Osteoblast (primary cell): ENCODE measurements around the gene LRRC75B. TPM values are rescaled to one million over a fixed set of nuclear protein-coding genes. Genes with fewer than 3 reads are reported as not detected.

ENCODE experiments used
- DNase-seq: peaks from one replicate; pipeline ENCODE4 v3.0.0; 2011; ENCODE audit warnings: low spot score, mixed read lengths; ENCODE audit not compliant: insufficient read length; ENCODE audit errors: missing footprints
- H2AFZ ChIP-seq: 2 replicates; pipeline ENCODE4 v1.6.0; 2011; ENCODE audit warnings: mild to moderate bottlenecking, low read length
- H3K27ac ChIP-seq: 2 replicates; pipeline ENCODE4 v1.5.1; 2011; ENCODE audit warnings: mild to moderate bottlenecking, low read depth, low read length, moderate library complexity
- H3K27me3 ChIP-seq: 2 replicates; pipeline ENCODE4 v1.6.0; 2012; ENCODE audit warnings: mild to moderate bottlenecking, control low read depth, inconsistent platforms, low read length, moderate library complexity; ENCODE audit not compliant: insufficient read depth
- H3K36me3 ChIP-seq: 2 replicates; pipeline ENCODE4 v1.5.1; 2011; ENCODE audit warnings: mild to moderate bottlenecking, low read length, control low read depth, moderate library complexity; ENCODE audit not compliant: insufficient read depth
- H3K4me1 ChIP-seq: 2 replicates; pipeline ENCODE4 v1.5.1; 2011; ENCODE audit warnings: mild to moderate bottlenecking, low read length, control low read depth, moderate library complexity; ENCODE audit not compliant: insufficient read depth
- H3K4me2 ChIP-seq: 2 replicates; pipeline ENCODE4 v1.6.0; 2011; ENCODE audit warnings: mild to moderate bottlenecking, low read length; ENCODE audit not compliant: insufficient read depth
- H3K4me3 ChIP-seq: fragments of 200-600 bp; sonication (generic); 3 replicates; pipeline ENCODE4 v1.5.1; 2012; ENCODE audit warnings: mild to moderate bottlenecking, low read length, inconsistent platforms; ENCODE audit not compliant: insufficient read depth
- H3K79me2 ChIP-seq: 2 replicates; pipeline ENCODE4 v1.6.0; 2012; ENCODE audit warnings: mild to moderate bottlenecking, low read length, control low read depth, inconsistent platforms; ENCODE audit not compliant: insufficient read depth
- H3K9me3 ChIP-seq: 2 replicates; pipeline ENCODE4 v1.5.1; 2011; ENCODE audit warnings: low read depth, low read length, control low read depth
- H4K20me1 ChIP-seq: 2 replicates; pipeline ENCODE4 v1.6.0; 2012; ENCODE audit warnings: mild to moderate bottlenecking, low read length, control low read depth; ENCODE audit not compliant: insufficient read depth
- CTCF ChIP-seq: IDR thresholded peaks from 2 replicates; pipeline ENCODE4 v1.5.1; 2011; ENCODE audit warnings: mild to moderate bottlenecking, low read depth, low read length, moderate library complexity; ENCODE audit errors: extremely low read depth
- total RNA-seq: library from RNA; depleted of rRNA; stranded (reverse); fragments of >200 nt; gene quantifications from 2 replicates; pipeline ENCODE4 v1.2.3, GENCODE V29; 2012

Gene LRRC75B
- total RNA-seq, 1 donor, result 5.1 TPM

DNA sequence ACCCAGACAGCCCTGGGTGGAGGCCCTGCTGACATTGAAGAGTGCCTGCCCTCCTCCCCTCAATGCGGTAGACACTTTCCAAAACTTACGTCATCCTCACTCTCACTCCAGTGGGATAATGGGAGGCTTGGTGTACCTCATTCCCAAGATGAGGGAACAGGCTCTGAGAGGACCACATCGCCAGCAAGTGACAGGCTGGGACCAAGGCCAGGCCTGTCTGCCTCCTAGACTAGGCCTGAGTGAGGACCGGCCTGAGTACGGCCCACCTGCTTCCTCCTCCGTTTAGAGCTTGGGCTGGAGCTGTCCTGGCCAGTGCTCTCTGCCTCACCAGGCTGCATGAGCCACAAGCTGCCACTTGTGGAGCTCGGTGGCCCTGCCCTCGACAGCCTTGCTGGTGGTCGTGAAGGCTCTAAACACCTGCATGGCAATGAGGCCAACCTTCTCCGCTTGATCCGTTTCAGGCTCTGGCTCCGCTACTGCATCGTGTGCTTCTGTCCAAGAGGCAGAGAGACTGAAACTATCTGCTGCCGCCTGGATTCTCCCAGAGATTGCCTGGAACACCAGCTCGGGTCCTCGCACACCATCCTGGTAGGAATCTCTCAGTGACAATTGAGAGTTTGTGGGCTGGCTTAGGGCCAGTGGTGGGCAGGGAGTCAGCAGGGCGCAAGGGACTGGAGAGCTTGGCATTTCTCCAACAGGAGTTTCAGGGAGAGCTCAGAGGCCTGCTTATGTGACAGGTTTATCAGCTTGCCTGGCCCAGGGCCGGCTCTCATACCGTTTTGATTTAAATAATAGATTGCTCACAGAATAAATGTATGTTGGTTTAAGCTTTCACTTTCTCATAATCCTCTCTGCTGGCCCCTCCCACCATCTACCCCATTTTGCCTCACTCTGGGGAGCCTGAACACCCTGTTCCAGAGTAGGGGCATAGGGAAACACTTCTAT is 9.4 kb downstream of the LRRC75B start:
- Histone ChIP-seq H3K4me3 (no peak overlapping the region), H3K27me3 (no peaks in the 10 kb centered on the region), H3K27ac (no peak overlapping the region), H2AFZ (no peak overlapping the region), H4K20me1 (no peaks in the 10 kb centered on the region), H3K36me3 (peaks cover 2% of the 10 kb centered on the region), H3K9me3 (no peaks in the 10 kb centered on the region), H3K4me1 (peaks cover 15% of the 10 kb centered on the region), H3K4me2 (peak overlapping the region; percentile 64), H3K79me2 (no peaks in the 10 kb centered on the region)
- peak; percentile 81 for DNase-seq
- TF ChIP-seq CTCF, result no peak

DNA sequence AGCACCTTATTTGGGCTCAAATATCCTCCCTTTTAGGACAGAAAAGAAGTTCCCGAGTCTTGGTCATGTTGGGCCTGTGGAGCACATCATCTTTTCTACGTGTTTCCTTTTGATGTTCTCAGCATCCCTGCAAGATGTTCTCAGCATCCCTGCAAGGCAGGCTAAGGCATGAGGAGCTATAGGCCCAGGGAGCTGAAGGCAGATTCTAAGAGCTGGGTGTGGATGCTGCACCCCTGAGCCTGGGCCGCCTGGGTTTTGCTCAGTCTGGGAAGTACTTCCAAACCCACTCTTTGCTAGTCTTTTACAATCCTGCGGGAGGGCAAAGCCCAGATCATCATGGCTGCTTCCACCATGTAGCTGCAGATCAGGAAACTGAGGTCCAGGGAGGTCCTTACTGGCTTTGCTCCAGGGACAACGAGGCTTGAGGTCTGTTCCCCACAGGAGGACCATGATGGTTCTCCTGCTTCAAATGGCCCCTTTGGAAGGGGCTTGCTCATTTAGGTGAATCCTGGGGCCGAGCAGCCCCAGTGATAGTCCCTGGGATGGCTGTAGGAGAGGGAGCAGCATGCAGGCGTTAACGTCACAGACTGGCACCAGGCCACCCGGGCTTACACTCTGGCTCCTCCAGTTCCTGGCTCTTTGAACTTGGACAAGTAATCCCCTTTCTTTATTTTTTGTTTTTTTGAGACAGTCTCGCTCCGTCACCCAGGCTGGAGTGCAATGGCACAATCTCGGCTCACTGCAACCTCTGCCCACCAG is 10.6 kb downstream of the LRRC75B start:
- DNase-seq, result peak; percentile 44
- no peak for TF ChIP-seq CTCF

DNA sequence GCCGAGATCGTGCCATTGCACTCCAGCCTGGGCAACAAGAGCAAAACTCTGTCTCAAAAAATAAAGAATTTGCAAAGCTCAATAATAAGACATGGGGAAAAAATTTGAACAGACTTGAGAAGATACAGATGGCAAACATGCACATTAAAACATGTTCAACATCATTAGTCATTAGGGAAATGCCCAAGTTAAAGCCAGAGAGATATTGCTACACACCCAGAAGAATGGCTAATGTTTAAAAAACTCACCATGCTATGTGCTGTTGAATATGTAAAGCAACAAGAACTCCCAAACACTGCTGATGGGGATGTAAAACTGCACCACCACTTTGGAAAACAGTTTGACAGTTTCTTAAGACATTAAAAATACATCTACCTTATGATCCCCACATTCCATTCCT is 12.6 kb downstream of the LRRC75B start:
- peaks cover 8% of the 10 kb centered on the region for H3K36me3 ChIP-seq
- peaks cover 15% of the 10 kb centered on the region for H3K4me1 ChIP-seq
- no peak overlapping the region for H3K27ac ChIP-seq
- H3K9me3 ChIP-seq, result no peaks in the 10 kb centered on the region
- H3K4me2 ChIP-seq, result no peak overlapping the region
- H3K4me3 ChIP-seq, result no peak overlapping the region
- DNase-seq, result peak; percentile 87
- no peak overlapping the region for H2AFZ ChIP-seq
- H3K79me2 ChIP-seq, result no peaks in the 10 kb centered on the region
- H4K20me1 ChIP-seq, result no peaks in the 10 kb centered on the region
- H3K27me3 ChIP-seq, result no peaks in the 10 kb centered on the region
- TF ChIP-seq CTCF, result no peak

More for the DNA sequence above, 10.6 kb downstream of the LRRC75B start:
- no peaks in the 10 kb centered on the region for H3K79me2 ChIP-seq
- H2AFZ ChIP-seq, result no peak overlapping the region
- no peak overlapping the region for H3K4me3 ChIP-seq
- H3K36me3 ChIP-seq, result peaks cover 4% of the 10 kb centered on the region
- no peaks in the 10 kb centered on the region for H3K9me3 ChIP-seq
- H4K20me1 ChIP-seq, result no peaks in the 10 kb centered on the region
- no peaks in the 10 kb centered on the region for H3K27me3 ChIP-seq
- peaks cover 15% of the 10 kb centered on the region for H3K4me1 ChIP-seq
- no peak overlapping the region for H3K4me2 ChIP-seq
- H3K27ac ChIP-seq, result no peak overlapping the region

DNA sequence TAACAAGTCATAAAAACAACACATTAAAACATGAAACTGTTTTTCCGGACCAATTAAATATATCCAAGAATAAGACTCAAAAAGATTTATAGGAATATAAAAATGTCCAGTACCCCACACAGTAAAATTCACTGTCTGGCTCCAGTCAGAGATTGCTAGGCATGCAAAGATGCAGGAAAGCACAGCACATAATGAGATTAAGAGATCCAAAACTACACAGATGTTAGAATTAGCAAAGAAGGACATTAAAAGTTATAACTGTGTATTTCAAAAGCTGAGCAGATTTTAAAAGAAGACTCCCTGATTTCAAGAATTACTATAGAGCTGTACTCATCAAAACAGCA is 13.6 kb downstream of the LRRC75B start:
- no peaks in the 10 kb centered on the region for H3K9me3 ChIP-seq
- peaks cover 15% of the 10 kb centered on the region for H3K4me1 ChIP-seq
- no peak overlapping the region for H3K4me3 ChIP-seq
- no peaks in the 10 kb centered on the region for H3K27me3 ChIP-seq
- no peak overlapping the region for H2AFZ ChIP-seq
- H3K79me2 ChIP-seq, result no peaks in the 10 kb centered on the region
- no peak for TF ChIP-seq CTCF
- H3K4me2 ChIP-seq, result no peak overlapping the region
- no peaks in the 10 kb centered on the region for H4K20me1 ChIP-seq
- peaks cover 11% of the 10 kb centered on the region for H3K36me3 ChIP-seq
- no peak overlapping the region for H3K27ac ChIP-seq
- no peak for DNase-seq
